K562 (cell line): ENCODE results near the gene TAOK2. TPM values are rescaled to one million over a fixed set of nuclear protein-coding genes. Genes with fewer than 3 reads are reported as not detected.

ENCODE experiments used
- SAFB ChIP-seq: fragments of 200-400 bp; formaldehyde crosslinking; IDR thresholded peaks from 2 replicates; pipeline ENCODE4 v1.6.1; 2017; ENCODE audit warnings: low read depth, low read length, borderline replicate concordance
- TEAD4 ChIP-seq, 2 experiments: sonication (generic) in 1 of 2; formaldehyde crosslinking in 1 of 2; IDR thresholded peaks; 2 replicates each; pipeline versions ENCODE4 v1.6.1 to v1.8.0; 2012 to 2022; ENCODE audit warnings: borderline replicate concordance in 1 of 2, inconsistent platforms in 1 of 2, low read length in 1 of 2, mild to moderate bottlenecking in 1 of 2, missing genetic modification reagents in 1 of 2
- XRCC3 ChIP-seq: fragments of 450-650 bp; IDR thresholded peaks from 2 replicates; pipeline ENCODE4 v1.6.1; 2017; ENCODE audit warnings: mild to moderate bottlenecking, moderate library complexity
- ZBTB7A ChIP-seq: IDR thresholded peaks from 2 replicates; pipeline ENCODE4 v1.6.1; 2011; ENCODE audit warnings: low read depth, mild to moderate bottlenecking, low read length, moderate library complexity, borderline replicate concordance; ENCODE audit not compliant: control insufficient read depth
- polyA plus RNA-seq, 8 experiments: library from polyadenylated mRNA; depleted of rRNA in 4 of 8; stranded (reverse) in 5 of 8; unstranded in 3 of 8; fragments of >200 nt; fragmentation: Nextera tagmentation in 2 of 8; fragmentation: Illumina TruSeq in 1 of 8; extraction: Ambion mirVana in 2 of 8; extraction: Trizol in 1 of 8; gene quantifications; 2 replicates each; pipeline versions ENCODE4 v1.2.1 to v1.2.3, GENCODE V29; 2011 to 2014; ENCODE audit warnings: inconsistent platforms in 1 of 8, missing spikeins in 1 of 8
- total RNA-seq, 7 experiments: library from RNA; depleted of rRNA in 6 of 7; stranded (reverse); fragments of >200 nt in 6 of 7; fragmentation: Illumina TruSeq in 2 of 7; extraction: Trizol in 2 of 7; gene quantifications; 2 replicates each; pipeline versions ENCODE4 v1.2.1 to v1.2.3, GENCODE V29; 2011 to 2021; ENCODE audit warnings: low replicate concordance in 1 of 7
- TF ChIP-seq, protein P1 (sequence below), 2 experiments: IDR thresholded peaks in 1 of 2; conservative IDR thresholded peaks in 1 of 2; 2 replicates each; pipeline ENCODE4 v1.6.1; 2016; ENCODE audit warnings: low read depth in 2 of 2, mild to moderate bottlenecking in 1 of 2, missing compliant biosample characterization in 1 of 2, missing genetic modification characterization in 1 of 2, moderate library complexity in 1 of 2
- TF ChIP-seq, protein P2 (sequence below): IDR thresholded peaks from 2 replicates; pipeline ENCODE4 v1.6.1; 2011; ENCODE audit not compliant: insufficient read length; ENCODE audit errors: extremely low read depth
- TF ChIP-seq, protein P3 (sequence below): sonication (generic); formaldehyde crosslinking; IDR thresholded peaks from 2 replicates; pipeline ENCODE4 v1.8.0; 2022; ENCODE audit warnings: mild to moderate bottlenecking, missing genetic modification reagents
- TF ChIP-seq, protein P4 (sequence below): fragments of 250-450 bp; sonication (Bioruptor Pico); IDR thresholded peaks from 2 replicates; pipeline ENCODE4 v1.8.0; 2022; ENCODE audit warnings: moderate library complexity, mild to moderate bottlenecking, inconsistent platforms

The TAOK2 gene
- total and polyA plus RNA-seq, 9 of the 15 experiments (the other 6 are each of a cell fraction or from before 2014, with no cell fraction given): 0.10 to 41.8 (median 13.7) TPM

DNA sequence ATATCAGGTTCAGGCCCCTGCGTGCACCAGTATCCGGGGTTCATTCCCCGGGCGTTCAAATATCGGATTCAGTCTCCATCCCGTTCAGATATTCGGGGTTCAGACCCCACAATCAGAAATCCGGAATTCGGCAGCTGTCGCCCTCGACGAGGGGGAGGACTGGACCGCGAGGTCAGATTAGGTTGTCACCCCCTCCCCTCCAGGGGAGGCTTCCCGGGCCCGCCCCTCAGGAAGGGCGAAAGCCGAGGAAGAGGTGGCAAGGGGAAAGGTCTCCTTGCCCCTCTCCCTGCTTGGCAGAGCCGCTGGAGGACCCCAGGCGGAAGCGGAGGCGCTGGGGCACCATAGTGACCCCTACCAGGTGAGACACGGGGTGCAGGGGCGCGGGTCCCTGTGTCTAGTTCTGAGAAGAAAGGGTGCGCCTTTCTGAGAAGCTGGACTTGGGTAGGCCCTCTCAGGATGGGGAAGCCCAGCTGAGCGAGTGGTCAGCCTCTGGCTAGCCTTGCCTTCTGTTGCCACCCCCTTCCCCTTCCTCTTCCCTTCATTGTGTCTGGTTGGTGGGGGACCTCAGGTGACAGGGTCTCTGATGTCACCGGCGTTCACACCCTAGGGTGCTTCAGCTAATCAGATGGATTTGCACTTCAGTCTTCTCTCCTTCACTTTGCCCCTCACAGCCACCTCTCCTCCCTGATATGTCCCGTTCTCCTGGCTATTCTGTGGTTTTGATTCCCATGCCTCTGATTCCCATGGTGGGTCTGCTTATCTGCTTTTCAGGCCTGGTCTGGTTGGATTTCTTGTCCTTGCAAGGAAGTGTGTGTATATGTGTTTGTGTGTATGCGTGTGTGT is 844 bp downstream of the TAOK2 start (continued):
- TF ChIP-seq, protein P1, sequence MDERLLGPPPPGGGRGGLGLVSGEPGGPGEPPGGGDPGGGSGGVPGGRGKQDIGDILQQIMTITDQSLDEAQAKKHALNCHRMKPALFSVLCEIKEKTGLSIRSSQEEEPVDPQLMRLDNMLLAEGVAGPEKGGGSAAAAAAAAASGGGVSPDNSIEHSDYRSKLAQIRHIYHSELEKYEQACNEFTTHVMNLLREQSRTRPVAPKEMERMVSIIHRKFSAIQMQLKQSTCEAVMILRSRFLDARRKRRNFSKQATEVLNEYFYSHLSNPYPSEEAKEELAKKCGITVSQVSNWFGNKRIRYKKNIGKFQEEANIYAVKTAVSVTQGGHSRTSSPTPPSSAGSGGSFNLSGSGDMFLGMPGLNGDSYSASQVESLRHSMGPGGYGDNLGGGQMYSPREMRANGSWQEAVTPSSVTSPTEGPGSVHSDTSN (CRISPR knock-in tag; IDR thresholded peaks at IDR 0.05; ENCODE audit: low read depth): no peak
- TF ChIP-seq, protein P1 (tag; conservative IDR thresholded peaks at IDR 0.05; ENCODE audit: low read depth): no peak
- TF ChIP-seq, protein P2, sequence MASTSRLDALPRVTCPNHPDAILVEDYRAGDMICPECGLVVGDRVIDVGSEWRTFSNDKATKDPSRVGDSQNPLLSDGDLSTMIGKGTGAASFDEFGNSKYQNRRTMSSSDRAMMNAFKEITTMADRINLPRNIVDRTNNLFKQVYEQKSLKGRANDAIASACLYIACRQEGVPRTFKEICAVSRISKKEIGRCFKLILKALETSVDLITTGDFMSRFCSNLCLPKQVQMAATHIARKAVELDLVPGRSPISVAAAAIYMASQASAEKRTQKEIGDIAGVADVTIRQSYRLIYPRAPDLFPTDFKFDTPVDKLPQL: no peak
- TF ChIP-seq, protein P3, sequence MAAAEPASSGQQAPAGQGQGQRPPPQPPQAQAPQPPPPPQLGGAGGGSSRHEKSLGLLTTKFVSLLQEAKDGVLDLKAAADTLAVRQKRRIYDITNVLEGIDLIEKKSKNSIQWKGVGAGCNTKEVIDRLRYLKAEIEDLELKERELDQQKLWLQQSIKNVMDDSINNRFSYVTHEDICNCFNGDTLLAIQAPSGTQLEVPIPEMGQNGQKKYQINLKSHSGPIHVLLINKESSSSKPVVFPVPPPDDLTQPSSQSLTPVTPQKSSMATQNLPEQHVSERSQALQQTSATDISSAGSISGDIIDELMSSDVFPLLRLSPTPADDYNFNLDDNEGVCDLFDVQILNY (CRISPR knock-in tag): 0 out of 2 replicates have a peak, but pooled peaks have one; percentile 7
- TF ChIP-seq, protein P4, sequence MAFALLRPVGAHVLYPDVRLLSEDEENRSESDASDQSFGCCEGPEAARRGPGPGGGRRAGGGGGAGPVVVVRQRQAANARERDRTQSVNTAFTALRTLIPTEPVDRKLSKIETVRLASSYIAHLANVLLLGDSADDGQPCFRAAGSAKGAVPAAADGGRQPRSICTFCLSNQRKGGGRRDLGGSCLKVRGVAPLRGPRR (CRISPR knock-in tag): no peak
- TF ChIP-seq XRCC3 (no peak), SAFB (no peak), ZBTB7A (peak; percentile 79; the same call in 1 of the 2 replicates), TEAD4 (IDR thresholded peaks at IDR 0.05; ENCODE audit: low read length) (no peak), TEAD4 (CRISPR knock-in tag; IDR thresholded peaks at IDR 0.05; ENCODE audit: borderline replicate concordance) (no peak)
